HG02678 (cell line): Measurements from ENCODE around the gene KREMEN1.
"Not testable (repeated sequence)": the region's sequence is repeated elsewhere in the genome, so short reads cannot be mapped to it uniquely, and the experiment has no call there.

Experiments used
- ATAC-seq: cut with Tn5 transposase; IDR thresholded peaks from one replicate; pipeline ENCODE4 v1.9.1; 2021; ENCODE audit warnings: mild to moderate bottlenecking, moderate library complexity; ENCODE audit not compliant: unreplicated experiment

Gene KREMEN1

DNA sequence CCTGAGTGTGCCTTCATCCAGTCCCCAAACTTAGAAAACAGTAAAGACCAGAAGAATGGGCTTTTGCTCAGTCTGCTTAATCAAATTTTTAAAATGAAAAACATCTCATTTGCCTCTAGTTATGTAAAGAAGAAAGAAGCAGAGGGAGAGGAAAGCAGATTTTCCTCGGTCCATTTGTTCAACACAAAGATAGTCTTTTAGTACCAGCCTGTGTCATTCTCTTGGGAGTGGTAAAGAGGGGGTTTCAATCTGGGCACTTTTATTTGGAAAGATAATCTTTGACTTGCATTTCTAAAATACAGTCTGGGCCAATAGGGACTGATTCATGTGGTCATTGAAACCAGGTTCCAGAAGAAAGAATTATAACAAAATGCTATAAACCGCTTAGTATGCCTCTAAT, 29.5 kb downstream of the KREMEN1 start:
- no peak for ATAC-seq

DNA sequence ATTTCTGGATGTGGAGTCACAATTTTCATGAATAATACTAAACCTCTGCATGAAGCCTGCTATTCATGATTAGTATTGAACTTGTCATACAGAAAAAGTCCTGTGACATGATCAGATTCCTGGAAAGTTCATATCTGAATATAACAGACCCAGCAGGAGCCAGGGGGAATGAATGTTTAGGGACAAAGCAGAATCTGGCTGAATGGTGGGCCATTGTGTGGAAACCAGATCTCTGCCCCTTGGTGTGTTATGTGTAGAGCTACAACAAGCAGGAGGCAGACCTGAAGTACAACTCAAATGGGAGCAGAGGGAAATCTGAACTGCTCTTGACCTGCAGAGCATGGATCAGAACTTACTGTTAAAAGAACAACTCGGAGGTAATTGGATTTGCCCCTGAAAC, 30.3 kb downstream of the KREMEN1 start:
- no peak for ATAC-seq

DNA sequence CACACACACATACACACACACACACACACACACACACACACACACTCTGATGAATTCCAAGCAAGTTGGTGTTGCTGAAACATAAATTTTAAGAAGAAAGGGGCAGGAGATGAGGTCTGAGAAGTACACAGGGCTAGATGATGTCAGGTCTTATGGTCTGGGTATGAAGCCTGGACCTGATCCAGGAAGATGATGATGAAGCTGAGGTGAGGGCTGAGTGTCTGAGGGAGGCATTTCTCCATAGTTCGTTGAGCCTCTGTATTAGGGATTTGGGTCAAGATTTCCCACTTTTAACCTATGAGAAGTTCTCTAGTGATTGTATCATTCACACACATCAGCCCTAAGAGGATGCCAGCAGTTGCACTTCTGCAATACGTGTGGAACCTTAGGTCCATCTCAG, 32.6 kb downstream of the KREMEN1 start:
- no peak for ATAC-seq

DNA sequence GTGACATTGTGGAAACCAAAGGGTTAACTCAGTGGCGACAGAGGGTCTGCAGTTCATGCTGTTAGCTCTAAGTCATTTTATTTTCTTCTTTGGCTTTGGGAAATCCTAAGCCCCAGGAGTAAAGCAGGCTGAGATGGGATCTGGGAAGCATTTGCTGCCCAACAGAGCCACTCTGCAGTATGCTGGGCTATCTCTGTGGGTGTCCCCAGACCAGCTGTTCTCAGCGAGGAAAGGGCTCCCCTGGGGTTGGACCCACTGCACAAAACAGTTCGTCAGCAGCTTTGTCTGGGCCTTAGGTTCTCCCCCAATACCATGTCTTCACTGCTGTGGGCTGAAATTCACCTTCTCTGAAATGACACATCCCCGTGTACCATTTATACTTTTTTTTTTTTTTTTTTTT, 34.0 kb downstream of the KREMEN1 start:
- no peak for ATAC-seq

DNA sequence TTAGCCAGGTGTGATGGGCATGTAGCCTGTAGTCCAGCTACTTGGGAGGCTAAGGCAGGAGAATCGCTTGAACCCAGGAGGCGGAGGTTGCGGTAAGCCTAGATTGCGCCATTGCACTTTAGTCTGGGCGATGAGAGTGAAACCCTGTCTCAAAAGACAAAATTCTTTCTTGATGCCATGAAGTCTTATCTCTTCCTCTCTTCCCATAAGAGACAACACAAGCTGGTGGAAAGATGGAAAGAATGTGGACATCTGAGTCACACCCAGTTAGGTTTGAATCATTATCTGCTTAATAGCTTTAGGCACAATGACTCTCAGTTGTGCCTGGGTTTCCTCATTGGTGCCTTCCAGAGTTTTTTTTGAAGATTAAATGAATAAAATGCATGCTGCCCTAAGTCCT, 35.3 kb downstream of the KREMEN1 start:
- ATAC-seq: no peak

DNA sequence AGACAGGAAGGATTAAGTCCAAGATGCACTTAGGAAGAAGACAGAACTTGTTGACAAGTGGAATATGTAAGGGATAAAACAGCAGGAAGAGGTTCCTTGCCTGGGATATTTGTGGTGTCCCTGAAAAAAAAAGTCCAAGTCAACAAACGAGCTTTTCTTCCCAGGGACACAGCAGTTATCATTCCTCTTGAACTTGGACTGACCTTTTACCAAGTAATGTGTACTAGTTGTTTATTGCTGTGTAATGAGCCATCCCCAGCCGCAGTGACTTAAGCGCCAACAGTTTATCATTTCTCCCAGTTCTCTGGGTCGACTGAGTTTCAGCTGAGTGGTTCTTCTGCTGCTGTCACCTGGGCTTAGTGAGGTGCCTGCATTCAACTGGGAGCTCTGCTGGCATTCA, 37.0 kb downstream of the KREMEN1 start:
- no peak for ATAC-seq

DNA sequence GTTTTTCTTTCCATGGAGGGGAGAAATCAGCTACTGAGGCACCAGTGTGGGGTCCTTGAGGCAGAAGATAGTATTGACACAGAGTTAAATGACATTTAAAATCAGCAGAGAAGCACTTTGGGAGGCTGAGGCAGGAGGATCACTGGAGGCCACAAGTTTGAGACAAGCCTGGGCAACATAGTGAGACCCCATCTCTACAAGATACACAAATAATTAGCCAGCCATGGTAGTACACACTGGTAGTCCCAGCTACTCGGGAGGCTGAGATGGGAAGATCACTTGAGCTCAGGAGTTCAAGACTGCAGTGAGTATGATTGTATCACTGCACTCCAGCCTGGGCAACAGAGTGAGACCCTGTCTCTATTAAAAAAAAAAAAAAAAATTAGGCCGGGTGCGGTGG, 38.1 kb downstream of the KREMEN1 start:
- no peak for ATAC-seq

DNA sequence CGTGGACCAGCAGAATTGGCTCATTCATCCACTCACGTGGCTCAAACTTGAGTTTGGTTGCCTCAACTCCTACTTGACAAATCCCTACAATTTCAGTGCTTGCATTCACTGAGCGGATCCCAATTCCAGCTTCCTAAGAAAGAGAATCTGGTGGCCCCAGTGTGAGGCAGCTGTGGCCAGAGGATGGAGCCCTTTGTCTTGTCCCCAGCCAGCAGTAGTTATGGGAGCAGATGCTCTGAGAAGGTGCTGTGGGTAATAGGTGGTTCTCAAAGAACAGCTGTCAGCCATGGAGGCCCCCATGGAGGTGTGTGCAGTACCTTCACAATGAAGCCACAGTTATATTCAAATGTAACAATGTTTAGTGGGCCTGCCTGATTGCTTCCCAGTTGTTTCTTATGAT, 39.3 kb downstream of the KREMEN1 start:
- no peak for ATAC-seq

DNA sequence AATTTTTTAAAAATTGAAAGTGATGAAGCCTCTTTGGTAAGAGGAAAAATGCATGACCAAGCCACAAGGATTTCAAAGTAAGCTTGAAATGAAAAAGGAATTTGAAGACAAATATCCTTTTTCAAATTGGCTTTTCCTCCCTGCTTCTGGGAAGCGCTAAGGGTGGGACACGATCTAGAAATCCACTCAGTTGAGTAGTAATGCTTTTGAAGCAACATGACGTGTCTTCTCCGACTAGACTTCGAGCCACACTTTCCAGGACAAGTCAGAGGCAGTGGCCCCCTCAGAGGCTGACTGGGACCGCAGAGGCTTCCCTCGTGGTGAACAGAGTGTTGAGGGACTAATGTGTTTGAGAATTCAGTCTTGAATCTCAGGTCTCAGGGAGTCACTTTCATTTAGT, 39.8 kb downstream of the KREMEN1 start:
- no peak for ATAC-seq

DNA sequence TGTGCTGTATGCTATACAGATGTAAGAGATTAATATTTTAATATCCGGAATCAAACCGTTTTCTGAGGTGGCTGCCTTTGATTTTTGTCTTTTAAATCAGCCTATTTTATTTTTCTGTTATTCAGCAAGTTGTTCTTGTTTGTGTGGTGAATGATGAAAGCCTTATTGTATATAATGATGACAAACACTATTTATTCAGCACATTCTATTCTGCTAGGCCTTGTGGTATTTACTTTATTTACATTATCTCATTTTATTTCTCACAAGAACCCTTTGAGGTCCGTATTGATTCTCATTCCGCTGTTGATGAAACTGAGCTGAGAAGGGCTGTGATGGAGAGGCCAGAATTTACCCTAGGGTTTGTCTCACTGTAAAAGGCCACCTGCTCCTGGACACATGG, 40.5 kb downstream of the KREMEN1 start:
- no peak for ATAC-seq

DNA sequence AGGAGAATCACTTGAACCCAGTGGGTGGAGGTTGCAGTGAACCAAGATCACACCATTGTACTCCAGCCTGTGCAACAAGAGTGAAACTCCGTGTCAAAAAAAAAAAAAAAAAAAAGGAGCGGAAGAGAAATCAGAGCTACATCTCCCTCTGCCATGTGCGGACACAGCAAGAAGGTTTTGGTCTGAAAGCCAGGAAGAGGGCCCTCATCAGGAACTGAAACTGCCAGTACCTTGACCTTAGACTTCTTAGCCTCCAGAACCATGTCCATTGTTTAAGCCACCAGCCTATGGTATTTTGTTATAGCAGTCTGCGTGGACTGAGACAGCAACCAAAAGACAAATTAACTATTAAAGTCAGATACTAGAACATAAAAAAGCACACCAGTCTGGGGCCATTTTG, 41.6 kb downstream of the KREMEN1 start:
- no peak for ATAC-seq

DNA sequence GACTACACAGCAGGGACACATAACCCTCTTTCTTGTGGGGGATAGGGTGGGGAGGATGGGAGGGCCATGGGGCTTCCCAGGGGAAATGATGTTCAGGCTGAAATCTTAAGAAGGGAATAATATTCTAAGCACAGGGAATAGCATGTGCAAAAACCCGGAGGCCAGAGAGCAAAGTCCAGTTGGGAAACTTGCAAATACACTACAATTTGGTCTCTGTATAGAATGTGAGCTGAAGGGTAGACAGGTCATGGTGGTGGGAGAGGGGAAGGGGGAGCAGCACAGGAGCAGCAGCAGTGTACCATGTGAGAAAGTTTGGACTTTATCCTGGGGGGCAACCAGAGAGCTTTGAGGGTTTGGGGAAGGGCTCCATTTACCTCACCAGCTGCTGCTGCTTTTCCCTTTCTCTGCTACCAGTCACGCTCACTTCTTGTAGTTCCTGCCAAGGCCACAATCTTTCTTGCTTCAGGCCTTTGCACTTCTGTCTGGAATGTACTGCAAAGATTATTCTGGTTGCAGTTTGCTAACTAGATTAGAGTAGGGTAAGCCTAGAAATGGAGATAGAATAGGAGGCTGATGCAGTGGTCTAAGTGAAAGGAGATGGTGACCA, 43.0 kb downstream of the KREMEN1 start:
- no peak for ATAC-seq

DNA sequence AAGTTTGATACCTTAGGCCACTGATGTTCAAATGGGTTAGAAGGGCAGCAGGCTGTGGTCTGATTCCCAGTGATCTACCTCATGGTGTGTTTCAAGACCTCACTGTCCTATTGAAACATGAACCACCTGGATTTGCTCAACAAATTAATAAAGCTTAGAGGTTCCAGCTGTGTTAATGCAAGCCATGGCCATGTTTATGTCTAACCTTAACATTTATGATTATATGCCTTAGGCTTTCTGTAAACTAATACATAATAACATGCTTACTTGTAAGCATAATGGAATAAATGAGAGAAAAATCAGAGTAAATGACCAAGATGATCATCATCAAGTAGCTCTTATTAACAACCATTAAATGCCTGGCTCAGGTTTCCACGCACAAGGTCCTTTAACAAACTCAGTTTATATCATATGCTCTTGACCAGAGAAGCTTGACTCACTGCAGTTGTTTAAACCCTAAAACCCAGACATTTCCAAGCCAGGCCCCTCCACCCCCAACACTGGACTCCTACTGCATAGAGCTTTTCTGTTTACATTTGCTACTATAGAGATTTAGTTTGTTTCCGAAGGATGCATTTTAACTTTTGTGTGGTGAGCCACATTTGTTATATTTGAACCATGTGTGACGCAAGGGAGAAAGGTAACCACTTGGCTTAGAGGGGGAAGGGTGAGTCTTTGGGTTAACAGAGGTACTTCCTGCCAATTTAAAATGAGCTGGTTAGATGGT, 43.7 kb downstream of the KREMEN1 start:
- no peak for ATAC-seq

DNA sequence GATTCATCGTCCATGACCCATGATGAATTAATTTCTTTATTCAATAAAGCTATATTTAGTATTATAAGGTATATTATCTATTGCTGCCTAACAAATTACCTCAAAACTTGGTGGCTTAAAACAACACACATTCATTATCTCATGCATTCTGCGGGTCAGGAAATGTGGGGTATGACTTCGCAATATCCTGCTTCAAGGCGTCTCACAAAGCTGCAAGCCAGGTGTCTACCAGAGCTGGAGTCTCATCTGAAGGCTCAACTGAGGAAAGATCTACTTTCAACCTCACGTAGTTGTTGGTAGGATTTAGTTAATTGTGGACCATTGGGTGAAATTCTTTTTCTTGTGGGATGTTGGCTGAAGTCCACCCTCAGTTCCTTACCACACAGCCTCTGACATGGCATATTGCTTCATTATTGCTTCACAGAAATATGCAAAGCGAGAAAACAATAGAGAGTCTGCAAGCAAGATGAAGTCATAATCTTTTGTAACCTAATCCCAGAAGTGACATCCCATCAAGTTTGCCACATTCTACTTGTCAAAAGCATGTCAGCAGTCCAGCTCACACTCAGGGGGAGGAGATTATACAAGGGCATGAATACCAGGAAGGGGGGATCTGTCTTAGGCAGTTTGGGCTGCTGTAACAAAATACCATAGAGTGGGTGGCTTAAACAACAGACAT, 45.1 kb downstream of the KREMEN1 start:
- ATAC-seq: no peak

DNA sequence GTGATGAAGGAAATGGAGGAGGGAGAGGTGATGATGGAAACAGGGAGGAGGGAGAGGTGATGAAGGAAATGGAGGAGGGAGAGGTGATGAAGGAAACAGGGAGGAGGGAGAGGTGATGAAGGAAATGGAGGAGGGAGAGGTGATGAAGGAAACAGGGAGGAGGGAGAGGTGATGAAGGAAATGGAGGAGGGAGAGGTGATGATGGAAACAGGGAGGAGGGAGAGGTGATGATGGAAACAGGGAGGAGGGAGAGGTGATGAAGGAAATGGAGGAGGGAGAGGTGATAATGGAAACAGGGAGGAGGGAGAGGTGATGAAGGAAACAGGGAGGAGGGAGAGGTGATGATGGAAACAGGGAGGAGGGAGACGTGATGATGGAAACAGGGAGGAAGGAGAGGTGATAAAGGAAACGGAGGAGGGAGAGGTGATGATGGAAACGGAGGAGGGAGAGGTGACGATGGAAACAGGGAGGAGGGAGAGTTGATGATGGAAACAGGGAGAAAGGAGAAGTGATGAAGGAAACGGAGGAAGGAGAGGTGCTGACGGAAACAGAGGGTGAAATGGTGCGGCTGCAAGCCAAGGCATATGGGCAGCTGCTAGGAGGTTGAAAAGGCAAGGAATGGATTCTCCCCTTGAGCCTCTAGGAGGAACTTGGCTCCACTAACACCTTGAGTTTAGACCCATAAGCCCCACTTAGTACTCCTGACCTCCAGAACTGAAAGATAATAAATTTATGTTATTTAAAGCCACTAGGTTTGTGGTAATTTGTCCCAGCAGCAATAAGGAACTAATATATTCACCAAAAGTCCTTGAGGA, 47.5 kb downstream of the KREMEN1 start:
- not testable (repeated sequence) for ATAC-seq

DNA sequence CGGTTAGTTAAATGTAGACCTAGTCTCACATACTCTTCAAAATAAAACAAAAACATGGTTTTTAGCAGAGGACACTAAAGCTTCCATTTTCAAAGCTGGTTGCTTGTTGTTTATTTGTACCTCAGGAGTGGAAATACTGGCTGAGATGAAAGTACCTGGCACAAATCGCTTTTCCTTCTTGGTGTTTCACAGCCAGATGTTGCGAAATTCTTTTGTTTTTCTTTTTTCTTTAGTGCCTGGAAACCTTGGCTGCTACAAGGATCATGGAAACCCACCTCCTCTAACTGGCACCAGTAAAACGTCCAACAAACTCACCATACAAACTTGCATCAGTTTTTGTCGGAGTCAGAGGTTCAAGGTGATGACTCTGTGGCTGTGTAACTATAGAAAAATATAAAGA, 48.3 kb downstream of the KREMEN1 start:
- no peak for ATAC-seq

DNA sequence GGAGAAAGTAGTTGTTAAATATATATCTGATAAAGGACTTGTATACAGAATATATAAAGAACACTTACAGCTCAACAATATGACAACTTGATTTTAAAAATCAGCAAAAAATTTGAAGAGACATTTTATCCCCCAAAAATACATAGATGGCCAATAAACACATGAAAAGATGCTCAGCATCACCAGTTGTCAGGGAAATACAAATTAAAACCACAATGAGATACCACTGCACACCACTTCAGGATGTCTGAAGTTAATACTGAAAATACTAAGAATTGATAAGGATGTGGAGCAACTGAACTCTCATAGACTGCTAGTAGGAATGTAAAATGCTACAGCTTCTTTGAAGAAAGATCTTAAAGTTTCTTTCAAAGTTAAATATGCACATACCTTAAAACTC, 49.2 kb downstream of the KREMEN1 start:
- no peak for ATAC-seq

DNA sequence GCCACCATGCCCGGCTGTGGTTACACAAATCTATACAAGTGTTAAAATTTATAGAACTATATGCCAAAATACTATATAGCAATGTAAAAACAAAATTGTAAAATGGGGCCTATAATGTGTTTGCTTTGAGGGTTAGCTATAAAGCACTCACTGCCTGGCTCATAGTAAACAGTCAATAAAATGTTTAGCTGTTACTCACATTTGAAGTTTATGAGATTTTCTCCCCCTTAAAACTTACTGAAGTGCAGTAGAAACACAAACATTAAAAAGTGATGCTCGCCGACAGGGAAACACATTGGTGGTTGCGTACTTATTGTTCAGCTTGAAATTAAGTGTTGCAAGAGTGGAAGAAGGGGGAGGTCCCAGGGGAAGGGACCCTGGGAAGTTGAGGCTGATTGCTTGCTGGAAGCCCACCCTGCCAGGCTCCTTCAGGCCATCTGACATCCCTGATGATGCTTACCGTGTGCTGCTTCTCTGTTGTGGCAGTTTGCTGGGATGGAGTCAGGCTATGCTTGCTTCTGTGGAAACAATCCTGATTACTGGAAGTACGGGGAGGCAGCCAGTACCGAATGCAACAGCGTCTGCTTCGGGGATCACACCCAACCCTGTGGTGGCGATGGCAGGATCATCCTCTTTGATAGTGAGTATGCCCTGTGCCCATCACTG, 52.1 kb downstream of the KREMEN1 start:
- ATAC-seq: no peak

DNA sequence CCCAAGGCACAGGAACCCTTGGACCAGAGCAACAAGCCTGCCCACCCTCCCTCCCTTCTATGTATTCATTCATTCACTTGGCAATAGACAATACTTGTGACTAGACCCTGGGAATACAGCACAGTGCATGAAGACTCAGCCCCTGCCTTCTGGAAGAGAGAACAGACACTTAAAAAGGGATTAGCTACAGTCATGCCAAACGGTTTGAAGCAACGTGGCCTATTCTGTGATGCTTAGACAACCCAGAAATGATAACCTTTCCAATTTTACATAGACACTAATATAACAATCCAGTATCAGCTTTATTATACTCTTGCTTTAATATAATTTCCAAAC, 52.6 kb downstream of the KREMEN1 start:
- ATAC-seq: no peak

DNA sequence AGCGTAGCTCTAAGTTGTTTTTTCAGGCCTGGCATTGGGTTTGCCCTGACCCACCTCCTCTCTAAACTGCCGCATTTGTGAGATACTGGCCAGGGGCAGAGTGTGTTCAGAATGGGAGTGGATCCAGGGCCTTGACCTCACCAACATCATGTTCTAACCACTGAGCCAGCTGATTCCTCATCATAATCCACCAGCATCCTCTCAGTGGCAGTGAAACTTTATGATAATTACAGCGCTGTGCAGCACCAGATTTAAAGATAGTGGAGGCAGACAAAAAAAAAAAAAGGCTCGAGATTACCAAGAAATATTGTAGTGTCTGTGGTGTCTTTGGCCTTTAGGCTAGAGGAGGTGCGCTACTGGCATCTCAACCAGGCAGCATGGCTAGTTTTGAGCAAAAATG, 53.0 kb downstream of the KREMEN1 start:
- ATAC-seq: no peak
